Measurements from ENCODE around the gene PSMC5. TPM values are rescaled to one million over a fixed set of nuclear protein-coding genes. Genes with fewer than 3 reads are reported as not detected.
"Not testable (repeated sequence)": the region's sequence is repeated elsewhere in the genome, so short reads cannot be mapped to it uniquely, and the experiment has no call there.

PSMC5 gene
- total RNA-seq, 1 donor from 2014 or later, result 77.1 TPM

DNA sequence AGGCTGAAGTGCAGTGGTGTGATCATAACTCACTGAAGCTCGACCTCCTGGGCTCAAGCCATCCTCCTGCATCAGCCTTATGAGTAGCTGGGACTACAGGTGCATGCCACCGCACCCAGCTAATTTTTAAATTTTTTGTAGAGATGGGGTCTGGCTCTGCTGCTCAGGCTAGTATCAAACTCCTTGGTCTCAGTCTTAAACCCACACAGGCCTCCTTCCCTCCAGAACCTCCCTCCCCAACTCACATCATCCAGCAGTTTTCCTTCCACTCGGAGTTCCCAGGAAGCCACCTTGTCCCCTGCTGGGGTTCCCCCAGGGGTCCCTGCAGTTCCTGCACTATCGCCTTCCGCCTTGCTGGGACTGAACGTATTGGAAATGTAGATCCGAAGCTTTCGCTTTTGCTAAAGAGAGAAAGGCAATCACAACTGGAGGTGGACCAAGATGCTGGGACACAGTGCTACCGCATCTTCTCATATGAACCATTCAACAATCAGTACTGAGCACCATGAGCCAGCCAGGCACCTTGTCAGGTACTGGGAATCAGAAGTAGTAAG is 8.0 kb downstream of the PSMC5 start:
- no peak for ATAC-seq
- intact Hi-C loops (cut with DNase I), result no loop called here

DNA sequence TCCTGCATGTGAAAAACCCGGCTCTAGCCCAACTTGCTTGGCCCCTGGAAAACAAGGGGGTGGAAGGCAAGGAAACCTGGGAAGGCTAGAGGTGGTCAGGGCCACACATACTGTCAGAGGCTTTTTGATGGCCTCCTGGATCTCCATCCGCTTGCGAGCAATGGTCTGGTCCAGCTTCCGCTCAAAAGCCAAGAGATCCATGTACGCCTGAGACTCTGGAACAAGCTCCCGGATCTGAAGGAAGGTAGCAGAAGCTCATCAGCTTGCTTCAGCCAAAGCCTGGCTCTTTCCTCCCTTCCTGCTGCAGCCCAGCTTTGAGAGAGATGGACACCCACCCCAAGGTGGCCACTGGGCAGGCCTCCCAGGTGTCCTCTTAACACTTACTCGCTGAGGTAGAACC is 9.6 kb downstream of the PSMC5 start:
- ATAC-seq, result no peak
- DNase-seq (ENCODE audit: low spot score), result no peak
- intact Hi-C loops (cut with DNase I), result no loop called here

More for the DNA sequence above, 8.0 kb downstream of the PSMC5 start:
- no peak for DNase-seq (ENCODE audit: low spot score)

DNA sequence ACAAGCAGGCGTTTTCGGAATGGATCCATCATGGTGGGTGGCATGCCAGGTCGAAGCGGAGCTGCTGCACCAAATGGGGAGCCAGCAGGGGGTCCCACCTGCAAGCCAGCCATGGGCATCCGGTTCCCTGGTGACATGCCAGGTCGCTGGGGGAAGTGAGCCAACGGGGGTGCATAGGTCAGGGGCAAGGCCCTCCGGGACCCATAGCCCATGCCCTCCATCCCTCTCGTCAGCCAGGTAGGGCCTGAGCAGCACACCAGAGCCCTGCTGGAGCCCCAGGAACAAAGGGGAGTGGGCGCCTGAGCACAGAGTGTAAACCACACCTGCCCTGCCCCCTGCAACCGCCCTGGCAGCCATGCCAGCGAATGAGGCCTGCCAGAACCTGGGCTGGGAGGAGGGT is 10.2 kb downstream of the PSMC5 start:
- intact Hi-C loops (cut with DNase I), result no loop called here
- ATAC-seq, result no peak
- DNase-seq (ENCODE audit: low spot score), result no peak

DNA sequence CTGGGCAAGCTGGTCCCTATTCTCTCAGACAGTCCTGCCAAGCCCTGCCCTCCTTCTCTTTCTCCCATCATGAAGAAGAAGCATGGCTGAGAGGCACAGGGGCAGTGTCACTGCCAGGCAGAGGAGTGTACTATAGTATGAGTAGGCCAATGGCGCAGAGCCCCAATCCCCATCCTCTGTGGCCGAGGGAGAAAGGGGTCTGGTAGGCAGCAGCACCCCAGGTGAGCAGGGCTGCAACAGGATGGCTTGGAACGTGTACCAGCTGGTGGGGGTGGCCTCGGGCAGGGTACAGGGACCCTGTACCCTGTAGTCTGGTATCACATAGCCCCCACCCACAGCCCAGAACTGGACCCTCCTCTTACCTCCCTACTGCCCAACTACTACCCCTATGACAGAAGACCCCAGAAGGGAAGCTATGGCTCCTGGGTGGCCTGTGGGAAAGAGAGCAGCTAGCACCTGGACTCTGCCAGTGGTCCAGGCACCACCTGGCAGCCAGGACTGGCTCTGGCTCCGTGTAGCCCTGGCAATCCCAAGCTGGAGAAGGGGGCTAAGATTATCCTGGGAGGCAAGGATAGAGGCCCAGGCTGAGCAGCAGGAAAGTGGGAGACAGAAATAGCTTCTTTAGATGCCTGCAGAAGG is 10.8 kb downstream of the PSMC5 start:
- intact Hi-C loops (cut with DNase I), result no loop called here
- no peak for ATAC-seq
- no peak for DNase-seq (ENCODE audit: low spot score)

DNA sequence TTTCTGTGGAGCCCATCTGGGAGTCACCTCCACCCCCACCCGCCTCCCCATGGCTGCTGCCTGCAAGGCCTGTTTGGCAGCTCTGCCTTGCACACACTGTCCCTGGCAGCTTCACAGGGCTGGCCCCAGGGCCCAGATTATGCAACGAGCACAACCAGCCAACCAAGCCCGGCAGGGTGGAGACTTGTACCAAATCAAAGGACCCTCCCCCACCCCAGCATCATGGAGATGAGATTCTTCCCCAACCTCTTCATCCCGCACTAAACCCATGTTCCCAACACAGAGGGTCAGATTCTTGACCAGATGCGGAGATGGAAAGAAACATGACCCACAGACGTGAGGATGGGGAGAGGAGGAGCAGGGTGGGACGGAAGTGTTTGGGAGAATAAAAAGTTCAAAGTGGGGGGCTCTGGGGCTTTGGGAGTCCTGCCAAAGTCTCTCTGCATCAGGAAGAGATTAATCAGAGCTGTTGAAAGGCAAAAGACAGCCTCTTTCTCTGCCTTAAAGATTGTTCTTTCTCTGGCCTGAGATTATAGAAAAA is 11.5 kb downstream of the PSMC5 start:
- peak; percentile 91 for DNase-seq (ENCODE audit: low spot score)
- intact Hi-C loops (cut with DNase I), result no loop called here
- peak; percentile 79 for ATAC-seq

DNA sequence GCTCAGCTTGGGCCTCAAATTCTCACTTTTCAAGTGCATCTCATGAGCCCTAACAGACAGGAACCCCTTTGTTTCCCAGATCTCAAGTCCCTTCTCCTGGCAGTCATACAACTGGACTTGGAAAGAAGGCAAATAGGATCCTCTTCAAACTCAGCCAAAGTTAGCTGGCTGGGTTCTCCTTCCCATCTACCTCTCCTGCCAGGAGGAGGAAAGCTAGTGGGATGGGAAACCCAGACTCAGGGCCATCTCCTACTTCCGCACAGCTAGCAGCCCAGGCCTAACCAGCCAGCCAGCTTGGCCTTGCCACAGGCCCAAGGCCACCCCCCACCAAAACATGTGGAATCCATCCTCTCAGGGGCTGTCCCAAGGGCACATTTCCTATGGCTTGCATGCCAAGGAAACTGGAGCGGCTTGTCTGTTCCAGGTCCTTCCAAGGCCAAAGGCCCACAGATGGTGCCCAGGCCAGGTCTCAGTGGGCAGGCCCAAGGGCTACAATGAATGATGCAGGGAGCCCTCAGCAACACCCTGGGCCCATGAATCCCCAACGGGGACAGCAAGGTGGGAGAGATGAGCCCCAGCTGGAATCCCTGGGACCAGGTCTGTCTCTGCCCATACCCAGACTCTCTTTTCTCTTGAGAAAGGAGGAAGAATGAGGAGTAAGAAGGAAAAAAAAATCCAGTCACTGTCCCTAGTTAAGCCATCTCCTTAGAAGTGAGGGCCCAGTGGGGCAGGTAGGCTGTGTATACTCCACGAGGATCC is 13.5 kb downstream of the PSMC5 start:
- ATAC-seq, result peak; percentile 0
- DNase-seq (ENCODE audit: low spot score), result no peak

DNA sequence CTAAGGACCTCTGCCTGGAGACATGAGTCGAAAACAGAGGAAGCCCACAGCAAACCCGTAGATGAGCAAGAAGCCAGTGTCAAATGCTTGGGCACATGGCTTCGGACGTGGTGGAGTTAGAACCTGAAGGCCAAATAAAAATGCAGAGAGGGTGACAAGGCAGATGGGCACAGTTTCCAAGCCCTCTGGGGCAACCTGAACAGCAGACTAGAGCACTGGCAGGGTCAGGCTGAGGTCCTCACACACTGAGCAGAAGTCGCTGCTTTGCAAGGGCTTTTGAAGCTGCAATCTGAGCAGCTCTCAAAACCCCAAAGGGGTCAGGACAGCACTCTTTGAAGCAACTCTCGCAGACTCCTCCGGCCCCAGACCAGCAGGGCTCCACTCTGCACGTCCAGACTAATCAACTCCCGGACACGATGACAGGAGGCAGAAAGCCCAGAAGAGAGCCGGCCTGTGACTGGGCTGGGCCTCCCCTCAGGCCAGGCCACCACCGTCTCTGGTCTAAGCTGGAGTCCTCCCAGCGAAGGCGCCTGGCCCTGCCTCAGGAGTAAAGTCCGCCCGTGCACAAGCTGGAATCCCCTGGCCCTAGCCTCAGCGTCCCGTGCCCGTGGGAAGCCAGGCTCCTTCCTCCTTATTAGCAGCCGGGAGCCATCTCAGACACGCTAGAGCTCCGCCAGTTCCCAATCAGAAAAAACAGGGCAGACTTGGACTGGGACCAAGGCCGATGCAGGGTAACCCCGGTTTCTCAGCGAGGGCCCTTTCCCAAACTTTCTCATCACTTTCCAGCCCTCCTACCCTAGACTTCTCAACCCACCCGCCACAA is 14.3 kb downstream of the PSMC5 start:
- DNase-seq (ENCODE audit: low spot score) (peak; percentile 79), ATAC-seq (peak; percentile 0)
- intact Hi-C loops (cut with DNase I), result no loop called here

More for the DNA sequence above, 13.5 kb downstream of the PSMC5 start:
- intact Hi-C loops (cut with DNase I), result no loop called here

DNA sequence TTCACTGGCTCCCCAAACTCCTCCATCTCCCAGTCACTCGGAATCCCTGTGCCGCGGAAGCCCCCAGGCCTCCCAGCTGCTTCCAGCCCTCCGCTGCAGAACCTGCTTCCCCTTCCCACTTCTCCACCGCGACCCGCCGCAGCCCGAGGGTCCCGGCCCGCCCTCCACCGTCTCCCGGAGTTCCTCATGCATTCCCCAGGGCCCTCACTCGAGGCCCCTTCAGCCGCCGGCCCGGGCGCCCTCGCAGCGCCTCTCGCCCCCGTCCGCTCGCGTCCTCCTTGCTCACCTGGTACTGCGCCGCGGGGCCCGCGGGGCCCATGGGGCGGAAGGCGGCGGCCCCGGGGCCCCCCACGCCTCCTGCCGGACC is 14.9 kb downstream of the PSMC5 start:
- intact Hi-C loops (cut with DNase I), result no loop called here
- ATAC-seq (no peak), DNase-seq (ENCODE audit: low spot score) (peak; percentile 77)

DNA sequence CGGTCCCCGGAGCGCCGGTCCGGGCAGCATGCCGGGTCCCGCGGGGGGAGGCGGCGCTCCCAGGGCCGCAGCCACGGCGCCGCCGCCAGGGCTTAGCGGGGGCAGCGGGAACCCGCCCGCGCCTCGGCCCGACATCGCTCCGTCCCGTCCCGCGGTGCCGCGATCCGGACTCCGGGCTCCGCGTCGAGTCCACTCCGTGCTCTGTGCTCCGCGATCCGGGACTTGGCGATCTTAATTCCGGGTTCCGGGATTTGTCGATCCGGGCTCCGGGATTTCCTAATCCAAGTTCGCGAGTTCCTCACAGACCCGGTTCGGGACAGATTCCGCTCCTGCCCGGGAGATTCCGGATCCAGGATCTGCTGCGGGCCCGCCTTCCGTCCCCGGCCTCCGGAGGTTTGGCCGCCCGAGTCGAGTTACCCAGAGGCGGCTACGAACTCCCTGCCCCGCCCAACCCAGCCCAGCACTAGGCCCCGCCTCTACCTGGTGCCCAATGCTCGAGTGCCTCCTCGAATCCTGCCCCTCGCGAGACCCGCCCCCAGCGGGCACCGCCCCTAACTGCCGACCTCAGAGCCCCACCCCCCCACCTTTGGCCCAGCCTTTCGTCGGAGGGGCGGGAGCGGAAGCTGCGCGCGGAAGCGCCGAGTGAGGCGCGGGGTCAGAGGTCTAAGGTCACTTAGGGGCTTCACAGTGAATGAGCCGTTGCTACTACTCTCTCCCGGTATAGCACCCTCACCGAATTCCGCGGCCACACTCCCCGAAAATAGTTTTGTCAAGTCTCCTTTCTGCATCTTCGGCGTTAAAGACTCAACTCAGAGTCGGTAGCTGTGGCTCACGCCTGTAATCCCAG is 15.5 kb downstream of the PSMC5 start, which contains the start of gene SMARCD2:
SMARCD2 (minus strand) TSS at position 146 of the 847 bp plus-strand sequence; CDS start at position 135, 11 bp downstream.
- intact Hi-C loops (cut with DNase I), result no loop called here
- ATAC-seq (peak; percentile 93), DNase-seq (ENCODE audit: low spot score) (peak; percentile 99)

DNA sequence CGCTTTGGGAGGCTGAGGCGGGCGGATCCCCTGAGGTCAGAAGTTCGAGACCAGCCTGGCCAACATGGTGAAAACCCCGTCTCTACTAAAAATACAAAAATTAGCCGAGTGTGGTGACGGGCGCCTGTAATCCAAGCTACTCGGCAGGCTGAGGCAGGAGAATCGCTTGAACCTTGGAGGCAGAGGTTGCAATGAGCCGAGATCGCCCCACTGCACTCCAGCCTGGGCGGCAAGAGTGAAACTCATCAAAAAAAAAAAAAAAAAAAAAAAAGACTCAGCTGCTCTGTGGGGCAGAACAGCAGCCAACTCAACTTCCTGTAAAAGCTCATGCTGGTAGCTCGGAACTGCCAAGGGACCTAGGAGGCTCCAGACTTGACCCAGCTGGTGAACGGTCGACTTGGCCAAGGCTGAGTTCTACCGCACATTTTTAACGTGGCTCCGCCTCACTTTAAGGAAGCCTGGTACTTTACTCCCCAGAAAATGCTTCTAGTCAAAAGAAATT is 16.2 kb downstream of the PSMC5 start:
- DNase-seq (ENCODE audit: low spot score); intact Hi-C loops (cut with DNase I): not testable (repeated sequence)
- peak; percentile 3 for ATAC-seq

DNA sequence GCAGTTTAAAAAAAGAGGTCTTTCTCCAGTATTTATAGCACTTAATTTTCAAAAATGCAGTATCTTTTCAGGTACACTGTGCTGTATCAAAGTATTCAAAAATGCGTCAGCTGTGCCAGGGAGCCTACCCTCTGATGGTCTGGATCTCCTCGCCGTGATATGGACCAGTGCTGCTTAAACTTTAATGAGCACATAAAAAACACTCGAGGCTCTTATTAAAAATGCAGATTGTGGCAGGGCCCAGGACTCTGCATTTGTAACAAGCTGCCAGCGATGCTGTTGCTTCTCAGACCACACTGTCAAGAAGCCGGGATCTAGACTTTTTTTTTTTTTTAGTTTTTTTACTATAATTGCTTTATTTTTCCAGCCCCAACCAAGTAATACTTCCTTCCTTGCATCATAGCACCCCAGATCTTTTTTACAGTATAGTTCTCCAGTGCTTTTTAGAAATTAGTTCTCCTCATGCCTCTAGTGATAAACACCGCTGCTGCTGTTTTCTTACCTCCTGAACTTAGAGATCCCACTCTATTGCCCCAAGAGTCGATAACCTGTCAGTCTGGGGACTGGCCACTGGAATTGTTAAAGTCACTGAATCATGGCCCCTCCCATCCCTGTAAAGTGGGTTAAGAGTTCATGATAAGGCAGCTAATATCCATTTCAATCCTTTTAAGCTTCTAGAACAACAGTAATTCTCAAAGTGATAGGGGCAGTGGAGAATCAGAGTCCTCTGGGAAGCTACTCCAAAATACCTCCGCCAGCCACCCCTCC is 16.9 kb downstream of the PSMC5 start:
- ATAC-seq, result no peak

DNA sequence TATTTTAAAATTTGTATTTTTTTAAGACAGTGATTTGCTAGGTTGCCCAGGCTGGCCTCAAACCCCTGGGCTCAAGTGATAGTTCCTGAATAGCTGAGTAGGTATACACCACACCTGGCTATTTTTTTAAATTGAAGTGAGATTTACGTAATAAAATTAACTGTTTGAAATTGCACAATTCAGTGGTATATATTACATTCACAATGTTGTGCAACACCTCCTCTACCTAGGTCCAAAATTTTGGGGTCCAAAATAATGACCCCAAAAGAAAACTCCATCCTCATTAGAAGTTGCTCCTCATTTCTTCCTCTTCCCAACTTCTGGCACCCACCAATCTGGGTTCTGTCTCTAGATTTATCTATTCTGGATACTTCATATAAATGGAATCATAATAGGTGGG is 18.3 kb downstream of the PSMC5 start:
- DNase-seq (ENCODE audit: low spot score), result no peak
- ATAC-seq, result no peak
- intact Hi-C loops (cut with DNase I), result no loop called here

More for the DNA sequence above, 16.9 kb downstream of the PSMC5 start:
- no peak for DNase-seq (ENCODE audit: low spot score)
- intact Hi-C loops (cut with DNase I), result no loop called here

DNA sequence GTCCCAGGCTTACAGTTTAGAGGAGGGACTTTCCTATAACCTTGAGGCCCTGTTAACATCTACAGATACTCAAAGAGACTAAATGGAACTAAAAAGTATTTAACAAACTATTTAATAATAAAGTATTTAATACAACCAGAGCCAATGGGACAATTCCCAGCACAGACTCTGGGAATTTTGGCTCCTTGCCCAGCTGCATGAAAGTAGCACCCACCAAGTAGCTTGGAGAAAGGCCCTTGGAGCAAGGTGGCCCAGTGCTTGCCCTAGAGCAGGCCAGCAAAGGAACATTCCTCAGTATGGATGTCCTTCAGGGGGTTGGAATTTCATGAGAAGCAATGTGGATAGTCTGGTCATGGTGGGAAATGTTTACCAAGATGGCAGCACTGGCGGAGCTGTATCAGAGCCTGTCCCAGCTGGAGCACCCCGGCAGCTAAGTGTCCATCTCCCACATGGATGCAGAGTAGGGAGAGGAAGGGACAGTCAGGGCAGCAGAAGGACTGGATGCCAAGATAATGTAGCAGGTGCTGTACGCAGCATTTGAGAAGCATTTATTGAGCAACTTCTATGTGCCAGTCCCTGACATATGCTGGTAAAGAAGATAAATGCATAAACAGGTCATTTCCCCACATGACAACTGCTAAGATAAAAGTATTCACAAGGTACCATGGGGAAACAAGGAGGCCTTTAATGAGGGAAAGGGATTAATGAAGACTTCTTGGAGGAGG is 20.5 kb downstream of the PSMC5 start:
- intact Hi-C loops (cut with DNase I), result no loop called here
- no peak for ATAC-seq
- no peak for DNase-seq (ENCODE audit: low spot score)

DNA sequence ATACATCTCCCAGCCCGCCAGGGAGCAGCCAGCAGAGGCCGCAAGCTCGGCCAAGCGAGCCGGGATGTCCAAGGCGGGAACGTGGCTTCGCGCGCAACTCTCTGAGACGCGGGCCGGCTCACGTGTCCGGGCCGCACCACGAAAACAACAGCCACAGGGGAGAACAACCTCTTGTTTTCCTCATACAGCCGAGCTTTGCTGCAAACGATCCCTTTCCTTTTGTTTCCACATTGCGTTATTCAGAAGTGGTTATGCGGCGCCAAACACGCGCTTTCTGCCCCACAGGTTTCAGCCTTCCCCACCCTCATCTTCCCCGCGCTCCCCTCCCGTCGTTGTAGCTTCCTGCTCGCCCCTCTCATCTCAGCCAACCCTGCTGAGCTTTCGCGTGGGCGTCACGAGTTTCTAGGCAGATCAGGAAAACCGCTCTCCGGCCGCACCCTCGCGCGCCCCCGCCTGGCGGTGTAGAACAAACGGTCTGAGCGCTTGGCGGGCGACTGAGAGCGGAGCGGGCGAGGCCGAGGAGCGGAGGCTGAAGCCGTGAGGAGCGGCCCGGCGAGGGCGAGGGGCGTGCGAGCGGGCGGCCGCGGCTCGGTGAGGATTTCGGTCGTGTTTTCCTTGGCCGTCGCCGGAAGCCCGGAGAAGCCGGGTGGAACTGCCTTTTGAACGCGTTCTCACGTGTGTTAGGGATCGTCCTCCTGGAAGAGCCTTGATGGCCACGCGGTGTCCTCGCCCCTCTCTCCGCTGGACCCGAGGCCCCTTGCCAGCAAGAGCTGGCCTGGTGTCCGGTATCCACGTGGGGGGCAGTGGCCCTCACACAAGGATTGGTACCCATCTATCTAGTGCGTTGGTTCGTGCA is 21.8 kb downstream of the PSMC5 start:
- peak; percentile 96 for DNase-seq (ENCODE audit: low spot score)
- peak; percentile 95 for ATAC-seq
- intact Hi-C loops (cut with DNase I), result no loop called here

DNA sequence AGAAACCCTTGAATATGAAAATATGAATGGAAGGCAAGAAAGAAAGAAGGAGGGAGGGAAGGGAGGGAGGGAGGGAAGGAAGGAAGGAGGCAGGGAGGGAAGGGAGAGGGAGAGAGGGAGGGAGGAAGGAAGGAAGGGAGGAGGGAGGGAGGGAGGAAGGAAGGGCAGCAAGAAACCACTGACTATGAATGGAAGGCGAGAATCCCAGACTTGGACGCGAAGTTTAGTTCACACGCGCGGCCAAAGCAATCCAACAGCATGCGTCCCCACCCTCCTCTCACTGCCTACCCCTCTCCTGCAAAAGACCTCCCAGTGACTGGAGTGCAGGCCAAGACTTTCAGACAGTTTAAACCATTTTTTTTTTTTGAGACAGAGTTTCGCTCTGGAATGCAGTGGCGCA is 23.2 kb downstream of the PSMC5 start:
- no peak for DNase-seq (ENCODE audit: low spot score)
- no peak for ATAC-seq
- intact Hi-C loops (cut with DNase I), result no loop called here

DNA sequence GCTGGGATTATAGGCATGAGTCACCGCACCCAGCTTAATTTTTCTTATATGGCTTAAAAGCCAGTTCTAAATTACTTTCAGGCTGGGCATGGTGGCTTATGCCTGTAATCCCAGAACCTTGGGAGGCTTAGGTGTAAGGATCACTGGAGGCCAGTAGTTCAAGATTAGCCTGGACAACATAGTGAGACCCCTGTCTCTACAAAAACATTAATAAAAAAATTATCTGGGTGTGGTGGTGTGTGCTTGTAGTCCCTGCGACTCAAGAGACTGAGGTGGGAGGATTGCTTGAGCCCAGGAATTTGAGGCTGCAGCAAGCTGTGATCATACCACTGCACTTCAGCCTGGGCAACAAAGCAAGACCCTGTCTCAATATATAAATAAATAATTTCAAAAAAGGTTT is 26.0 kb downstream of the PSMC5 start:
- no peak for DNase-seq (ENCODE audit: low spot score)
- ATAC-seq, result no peak
- intact Hi-C loops (cut with DNase I), result no loop called here
